ENCODE measurements around the gene MCC. TPM values are rescaled to one million over a fixed set of nuclear protein-coding genes. Genes with fewer than 3 reads are reported as not detected.

The MCC gene
- total and polyA plus RNA-seq, 2 experiments from 2014 or later = 8.3 to 31.5 TPM

- Histone ChIP-seq H3K9me2 (replicated peaks; ENCODE audit: insufficient read depth) (no peaks in the 10 kb centered on the region), H4K20me1 (ENCODE audit: insufficient read depth, poor library complexity, severe bottlenecking) (no peaks in the 10 kb centered on the region), H3K4me1 (ENCODE audit: insufficient read depth) (peaks cover 5% of the 10 kb centered on the region), H3K9me3 (ENCODE audit: low read depth) (no peaks in the 10 kb centered on the region), H3K27me3 (no peaks in the 10 kb centered on the region), H2AFZ (no peak overlapping the region), H3K79me2 (peaks cover 4% of the 10 kb centered on the region), H3K4me3 (no peak overlapping the region), H3K4me2 (no peak overlapping the region), H3K36me3 (replicated peaks; ENCODE audit: insufficient read depth, low read depth) (no peaks in the 10 kb centered on the region), H3K27ac (no peak overlapping the region)
- no peak for DNase-seq (ENCODE audit: low spot score)
- WGBS (ENCODE audit: low lambda C conversion rate, missing lambda C conversion rate) = 98% methylated on average over 3 of the region's 3 CpGs
- no peak for TF ChIP-seq CTCF (IDR thresholded peaks at IDR 0.05; ENCODE audit: poor library complexity)
Measured at GRCh38 chr5:113091622-113092021, 396.6 kb downstream of the MCC start.

GRCh38 chr5:113090336-113091106 is 397.7 kb downstream of the MCC start:
- WGBS (ENCODE audit: low lambda C conversion rate, missing lambda C conversion rate) = 70% methylated on average over 11 of the region's 11 CpGs

GRCh38 chr5:113089653-113090335 is 398.5 kb downstream of the MCC start:
- H3K4me3 ChIP-seq = no peak overlapping the region
- no peaks in the 10 kb centered on the region for H4K20me1 ChIP-seq (ENCODE audit: insufficient read depth, poor library complexity, severe bottlenecking)
- no peaks in the 10 kb centered on the region for H3K9me3 ChIP-seq (ENCODE audit: low read depth)
- TF ChIP-seq EZH2 (IDR thresholded peaks at IDR 0.05; ENCODE audit: borderline replicate concordance) (no peak), CTCF (IDR thresholded peaks at IDR 0.05; ENCODE audit: poor library complexity) (no peak), EZH2phosphoT487 (IDR thresholded peaks at IDR 0.05; ENCODE audit: low read depth, severe bottlenecking, unreplicated experiment) (no peak)
- 74% methylated on average over 6 of the region's 6 CpGs for WGBS (ENCODE audit: low lambda C conversion rate, missing lambda C conversion rate)
- no peak overlapping the region for H3K4me2 ChIP-seq
- H3K27me3 ChIP-seq = no peaks in the 10 kb centered on the region
- H3K36me3 ChIP-seq (replicated peaks; ENCODE audit: insufficient read depth, low read depth) = no peaks in the 10 kb centered on the region
- H3K4me1 ChIP-seq (ENCODE audit: insufficient read depth) = peaks cover 5% of the 10 kb centered on the region
- no peak for DNase-seq (ENCODE audit: low spot score)
- peaks cover 4% of the 10 kb centered on the region for H3K79me2 ChIP-seq
- no peaks in the 10 kb centered on the region for H3K9me2 ChIP-seq (replicated peaks; ENCODE audit: insufficient read depth)
- H3K27ac ChIP-seq = no peak overlapping the region
- no peak overlapping the region for H2AFZ ChIP-seq

More at GRCh38 chr5:113090336-113091106, 397.7 kb downstream of the MCC start:
- H2AFZ ChIP-seq = no peak overlapping the region
- H3K4me1 ChIP-seq (ENCODE audit: insufficient read depth) = peaks cover 5% of the 10 kb centered on the region
- DNase-seq (ENCODE audit: low spot score) = no peak
- H3K79me2 ChIP-seq = peaks cover 4% of the 10 kb centered on the region
- H3K4me2 ChIP-seq = peak overlapping the region; percentile 20
- H3K27ac ChIP-seq = no peak overlapping the region
- no peaks in the 10 kb centered on the region for H3K9me3 ChIP-seq (ENCODE audit: low read depth)
- TF ChIP-seq CTCF (IDR thresholded peaks at IDR 0.05; ENCODE audit: poor library complexity) (no peak), EZH2 (IDR thresholded peaks at IDR 0.05; ENCODE audit: borderline replicate concordance) (no peak), EZH2phosphoT487 (IDR thresholded peaks at IDR 0.05; ENCODE audit: low read depth, severe bottlenecking, unreplicated experiment) (no peak)
- no peaks in the 10 kb centered on the region for H3K36me3 ChIP-seq (replicated peaks; ENCODE audit: insufficient read depth, low read depth)
- H4K20me1 ChIP-seq (ENCODE audit: insufficient read depth, poor library complexity, severe bottlenecking) = no peaks in the 10 kb centered on the region
- no peak overlapping the region for H3K4me3 ChIP-seq
- no peaks in the 10 kb centered on the region for H3K9me2 ChIP-seq (replicated peaks; ENCODE audit: insufficient read depth)
- no peaks in the 10 kb centered on the region for H3K27me3 ChIP-seq

All from hepatocyte (in vitro differentiated cells).